Progenitor cell of endocrine pancreas (in vitro differentiated cells): ENCODE results near the gene FBXL13. TPM values are rescaled to one million over a fixed set of nuclear protein-coding genes. Genes with fewer than 3 reads are reported as not detected.
"Not testable (repeated sequence)": the region's sequence is repeated elsewhere in the genome, so short reads cannot be mapped to it uniquely, and the experiment has no call there.

Experiments used
- DNase-seq: peaks from one replicate; pipeline ENCODE4 v3.0.0; 2021; ENCODE audit warnings: low spot score; ENCODE audit not compliant: unreplicated experiment
- H3K27ac Mint-ChIP-seq: 2 replicates; pipeline ENCODE4 v1.8.0; 2021; ENCODE audit warnings: mild to moderate bottlenecking, moderate library complexity, mixed read lengths
- H3K27me3 Mint-ChIP-seq: 2 replicates; pipeline ENCODE4 v1.8.0; 2021; ENCODE audit warnings: mixed read lengths
- H3K36me3 Mint-ChIP-seq: 2 replicates; pipeline ENCODE4 v1.8.0; 2022; ENCODE audit warnings: mixed read lengths; ENCODE audit not compliant: insufficient read depth
- H3K4me1 Mint-ChIP-seq: 2 replicates; pipeline ENCODE4 v1.8.0; 2021; ENCODE audit warnings: low read depth, mixed read lengths
- H3K4me3 Mint-ChIP-seq: 2 replicates; pipeline ENCODE4 v1.8.0; 2021; ENCODE audit warnings: low read depth, mild to moderate bottlenecking, moderate library complexity, mixed read lengths
- H3K9me3 Mint-ChIP-seq: 2 replicates; pipeline ENCODE4 v1.8.0; 2021; ENCODE audit warnings: low read depth, mixed read lengths
- total RNA-seq: library from RNA; stranded (reverse); gene quantifications from 2 replicates; pipeline ENCODE4 v1.2.1, GENCODE V29; 2021
- TF ChIP-seq, protein P1 (sequence below): fragments of 200-600 bp; sonication (generic); IDR thresholded peaks from one replicate; pipeline ENCODE4 v1.5.0; 2021; ENCODE audit warnings: antibody characterized with exemption, mild to moderate bottlenecking; ENCODE audit not compliant: unreplicated experiment

Gene FBXL13
- total RNA-seq, 1 donor from 2014 or later, result 9.1 TPM

- TF ChIP-seq, protein P1, sequence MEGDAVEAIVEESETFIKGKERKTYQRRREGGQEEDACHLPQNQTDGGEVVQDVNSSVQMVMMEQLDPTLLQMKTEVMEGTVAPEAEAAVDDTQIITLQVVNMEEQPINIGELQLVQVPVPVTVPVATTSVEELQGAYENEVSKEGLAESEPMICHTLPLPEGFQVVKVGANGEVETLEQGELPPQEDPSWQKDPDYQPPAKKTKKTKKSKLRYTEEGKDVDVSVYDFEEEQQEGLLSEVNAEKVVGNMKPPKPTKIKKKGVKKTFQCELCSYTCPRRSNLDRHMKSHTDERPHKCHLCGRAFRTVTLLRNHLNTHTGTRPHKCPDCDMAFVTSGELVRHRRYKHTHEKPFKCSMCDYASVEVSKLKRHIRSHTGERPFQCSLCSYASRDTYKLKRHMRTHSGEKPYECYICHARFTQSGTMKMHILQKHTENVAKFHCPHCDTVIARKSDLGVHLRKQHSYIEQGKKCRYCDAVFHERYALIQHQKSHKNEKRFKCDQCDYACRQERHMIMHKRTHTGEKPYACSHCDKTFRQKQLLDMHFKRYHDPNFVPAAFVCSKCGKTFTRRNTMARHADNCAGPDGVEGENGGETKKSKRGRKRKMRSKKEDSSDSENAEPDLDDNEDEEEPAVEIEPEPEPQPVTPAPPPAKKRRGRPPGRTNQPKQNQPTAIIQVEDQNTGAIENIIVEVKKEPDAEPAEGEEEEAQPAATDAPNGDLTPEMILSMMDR, result no peak
- Mint-ChIP-seq H3K36me3 (peaks cover 5% of the 10 kb centered on the region), H3K9me3 (no peaks in the 10 kb centered on the region), H3K4me1 (no peaks in the 10 kb centered on the region), H3K4me3 (no peak within 1 kb of the TSS), H3K27me3 (no peaks in the 10 kb centered on the region), H3K27ac (no peak within 1 kb of the TSS)
- no peak for DNase-seq
Observed at GRCh38 chr7:102912742-102913141, 161.9 kb downstream of the FBXL13 start, which contains the start of gene LRRC17. LRRC17 (plus strand) TSS chr7:102913000; CDS start chr7:102933914, 20,914 bp downstream.

- Mint-ChIP-seq H3K27me3 (no peaks in the 10 kb centered on the region), H3K4me1 (no peaks in the 10 kb centered on the region), H3K9me3 (peaks cover 19% of the 10 kb centered on the region), H3K4me3 (no peak overlapping the region), H3K36me3 (peaks cover 21% of the 10 kb centered on the region), H3K27ac (no peak overlapping the region)
- no peak for DNase-seq
- TF ChIP-seq, protein P1, result no peak
Observed at GRCh38 chr7:102908676-102909075, 165.9 kb downstream of the FBXL13 start.

DNA sequence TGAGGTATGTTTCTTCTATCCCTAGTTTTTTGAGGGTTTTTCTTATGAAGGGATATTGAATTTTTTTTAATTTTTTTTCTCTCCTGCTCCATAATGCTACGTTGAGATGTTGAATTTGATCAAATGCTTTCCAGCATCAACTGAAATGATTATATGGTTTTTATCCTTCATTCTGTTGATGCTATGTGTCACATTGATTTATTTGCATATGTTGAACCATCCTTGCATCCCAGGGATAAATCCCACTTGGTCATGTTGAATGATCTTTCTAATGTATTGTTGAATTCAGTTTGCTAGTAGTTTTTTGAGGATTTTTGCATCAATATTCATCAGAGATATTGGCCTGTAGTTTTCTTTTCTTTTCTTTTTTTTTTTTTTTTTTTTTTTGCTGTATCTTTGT, 171.0 kb downstream of the FBXL13 start:
- H3K27me3 Mint-ChIP-seq, H3K27ac Mint-ChIP-seq, DNase-seq, H3K4me3 Mint-ChIP-seq, H3K4me1 Mint-ChIP-seq: not testable (repeated sequence)
- Mint-ChIP-seq H3K36me3 (peaks cover 17% of the 10 kb centered on the region), H3K9me3 (peaks cover 24% of the 10 kb centered on the region)

DNA sequence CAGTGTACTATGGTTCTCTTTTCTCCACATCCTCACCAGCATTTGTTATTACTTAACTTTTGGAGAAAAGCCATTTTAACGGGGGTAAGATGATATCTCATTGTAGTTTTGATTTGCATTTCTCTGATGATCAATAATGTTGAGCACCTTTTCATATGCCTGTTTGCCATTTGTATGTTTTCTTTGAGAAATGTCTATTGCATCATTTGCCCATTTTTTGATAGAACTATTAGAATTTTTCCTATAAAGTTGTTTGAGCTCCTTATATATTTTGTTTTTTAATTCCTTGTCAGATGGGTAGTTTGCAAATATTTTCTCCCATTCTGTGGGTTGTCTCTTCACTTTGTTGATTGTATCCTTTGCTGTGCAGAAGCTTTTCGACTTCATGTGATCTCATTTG, 172.5 kb downstream of the FBXL13 start:
- Mint-ChIP-seq H3K9me3 (peaks cover 24% of the 10 kb centered on the region), H3K36me3 (peaks cover 12% of the 10 kb centered on the region)
- H3K4me3 Mint-ChIP-seq, DNase-seq, H3K4me1 Mint-ChIP-seq, H3K27me3 Mint-ChIP-seq, H3K27ac Mint-ChIP-seq: not testable (repeated sequence)

GRCh38 chr7:102898532-102898859, 176.1 kb downstream of the FBXL13 start:
- Mint-ChIP-seq H3K9me3 (peaks cover 3% of the 10 kb centered on the region), H3K4me1 (no peaks in the 10 kb centered on the region), H3K36me3 (no peaks in the 10 kb centered on the region), H3K4me3 (no peak overlapping the region), H3K27ac (no peak overlapping the region), H3K27me3 (no peaks in the 10 kb centered on the region)
- TF ChIP-seq, protein P1, result no peak
- no peak for DNase-seq

- no peak overlapping the region for H3K4me3 Mint-ChIP-seq
- H3K36me3 Mint-ChIP-seq, result no peaks in the 10 kb centered on the region
- H3K27ac Mint-ChIP-seq, result no peak overlapping the region
- TF ChIP-seq, protein P1, result no peak
- no peak for DNase-seq
- no peaks in the 10 kb centered on the region for H3K27me3 Mint-ChIP-seq
- H3K9me3 Mint-ChIP-seq, result no peaks in the 10 kb centered on the region
- H3K4me1 Mint-ChIP-seq, result no peaks in the 10 kb centered on the region
Observed at GRCh38 chr7:102897856-102898531, 176.6 kb downstream of the FBXL13 start.
